Measurements from ENCODE around the gene GALNT11.

GALNT11 gene

GRCh38 chr7:152122540-152122939 lies 97.1 kb downstream of the GALNT11 start:
- no peak for DNase-seq

- DNase-seq: no peak
Observed at GRCh38 chr7:152126741-152127140, 101.3 kb downstream of the GALNT11 start.

GRCh38 chr7:152127229-152127628 lies 101.8 kb downstream of the GALNT11 start:
- no peak for DNase-seq

- no peak for DNase-seq
Observed at GRCh38 chr7:152128252-152128651, 102.8 kb downstream of the GALNT11 start.

- DNase-seq: no peak
Observed at GRCh38 chr7:152128741-152129461, 103.4 kb downstream of the GALNT11 start.

GRCh38 chr7:152129682-152130081 lies 104.2 kb downstream of the GALNT11 start:
- no peak for DNase-seq

GRCh38 chr7:152130658-152131590 lies 105.5 kb downstream of the GALNT11 start:
- no peak for DNase-seq

GRCh38 chr7:152131981-152132494 lies 106.6 kb downstream of the GALNT11 start:
- no peak for DNase-seq

- DNase-seq: no peak
Observed at GRCh38 chr7:152132812-152133211, 107.3 kb downstream of the GALNT11 start.

GRCh38 chr7:152133804-152134203 lies 108.3 kb downstream of the GALNT11 start:
- no peak for DNase-seq

- no peak for DNase-seq
Observed at GRCh38 chr7:152136686-152137085, 111.2 kb downstream of the GALNT11 start.

- no peak for DNase-seq
Observed at GRCh38 chr7:152137476-152138025, 112.1 kb downstream of the GALNT11 start.

GRCh38 chr7:152140067-152140466 lies 114.6 kb downstream of the GALNT11 start:
- DNase-seq: no peak

- no peak for DNase-seq
Observed at GRCh38 chr7:152140560-152140959, 115.1 kb downstream of the GALNT11 start.

- DNase-seq: no peak
Observed at GRCh38 chr7:152142976-152143595, 117.6 kb downstream of the GALNT11 start.

GRCh38 chr7:152144557-152145245 lies 119.2 kb downstream of the GALNT11 start:
- DNase-seq: peak; percentile 52

- DNase-seq: peak; percentile 57
Observed at GRCh38 chr7:152145853-152146466, 120.5 kb downstream of the GALNT11 start.

GRCh38 chr7:152148706-152149105 lies 123.2 kb downstream of the GALNT11 start:
- no peak for DNase-seq

GRCh38 chr7:152149363-152149762 lies 123.9 kb downstream of the GALNT11 start:
- no peak for DNase-seq

- no peak for DNase-seq
Observed at GRCh38 chr7:152152267-152152666, 126.8 kb downstream of the GALNT11 start.

- peak; percentile 10 for DNase-seq
Observed at GRCh38 chr7:152158801-152159587, 133.5 kb downstream of the GALNT11 start.
